Superior temporal gyrus (tissue), 1 donor: Measurements from ENCODE around the gene SERPINA1.

ENCODE experiments used
- DNase-seq: peaks from one replicate; pipeline ENCODE4 v3.0.0-alpha.2; 2016; ENCODE audit errors: extremely low spot score

SERPINA1 gene

GRCh38 chr14:94397289-94398181 is 9.1 kb upstream of the SERPINA1 start:
- no peak for DNase-seq

GRCh38 chr14:94396628-94397225 is 8.3 kb upstream of the SERPINA1 start:
- no peak for DNase-seq

- no peak for DNase-seq
Measured at GRCh38 chr14:94395888-94396574, 7.6 kb upstream of the SERPINA1 start.

- DNase-seq = no peak
Measured at GRCh38 chr14:94395282-94395887, 7.0 kb upstream of the SERPINA1 start.

GRCh38 chr14:94394581-94395207 is 6.3 kb upstream of the SERPINA1 start:
- DNase-seq = no peak

- DNase-seq = no peak
Measured at GRCh38 chr14:94394025-94394493, 5.7 kb upstream of the SERPINA1 start.

GRCh38 chr14:94393474-94393873 is 5.1 kb upstream of the SERPINA1 start:
- DNase-seq = no peak

GRCh38 chr14:94392510-94392935 is 4.1 kb upstream of the SERPINA1 start:
- DNase-seq = no peak

- no peak for DNase-seq
Measured at GRCh38 chr14:94391281-94391975, 3.0 kb upstream of the SERPINA1 start.

GRCh38 chr14:94390372-94391086 is 2.1 kb upstream of the SERPINA1 start:
- no peak for DNase-seq

- no peak for DNase-seq
Measured at GRCh38 chr14:94389731-94390371, 1.4 kb upstream of the SERPINA1 start.

GRCh38 chr14:94389104-94389469 is 685 bp upstream of the SERPINA1 start:
- DNase-seq = no peak

- no peak for DNase-seq
Measured at GRCh38 chr14:94388027-94388383, 397 bp downstream of the SERPINA1 start.

GRCh38 chr14:94387051-94388026 is 1.1 kb downstream of the SERPINA1 start:
- DNase-seq = no peak

GRCh38 chr14:94386085-94387031 is 2.0 kb downstream of the SERPINA1 start:
- no peak for DNase-seq

GRCh38 chr14:94385553-94386057 is 2.8 kb downstream of the SERPINA1 start:
- no peak for DNase-seq

- no peak for DNase-seq
Measured at GRCh38 chr14:94384342-94384741, 4.1 kb downstream of the SERPINA1 start.
